Measurements from ENCODE around the gene LYRM4.

LYRM4 gene

DNA sequence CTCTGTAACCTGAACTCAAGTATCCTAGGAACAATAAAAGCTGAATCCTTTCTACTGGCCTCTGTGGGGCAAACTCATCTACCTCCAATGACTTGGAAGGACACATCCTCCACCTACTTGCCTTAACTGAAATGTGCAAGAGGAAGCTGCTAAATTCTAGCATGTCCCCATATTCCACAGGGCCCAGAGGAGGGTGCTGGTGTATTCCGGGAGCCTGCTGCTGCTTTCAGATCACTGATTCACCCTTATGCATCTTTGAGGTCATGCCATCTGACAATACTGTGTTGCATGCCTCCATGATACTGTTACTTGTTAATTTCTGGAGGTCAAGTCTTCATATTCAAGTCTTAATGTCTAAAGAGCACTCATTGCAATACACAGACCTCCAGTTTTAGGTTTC lies 40.3 kb downstream of the LYRM4 start:
- no peaks in the 10 kb centered on the region for H3K36me3 ChIP-seq (ENCODE audit: control insufficient read depth, insufficient read depth, low read length)
- H3K27ac ChIP-seq (ENCODE audit: low read depth, low read length, severe bottlenecking) = no peak overlapping the region
- H3K4me1 ChIP-seq (ENCODE audit: control insufficient read depth, insufficient read depth, low read length, poor library complexity, severe bottlenecking) = no peaks in the 10 kb centered on the region
- no peaks in the 10 kb centered on the region for H3K9me3 ChIP-seq (ENCODE audit: control insufficient read depth, low read length)
- no peak overlapping the region for H3K4me3 ChIP-seq (ENCODE audit: extremely low read depth, insufficient read depth, low read length, poor library complexity, severe bottlenecking)
- 100% methylated on average over 1 of the region's 1 CpG for WGBS, 2 experiments (ENCODE audit: insufficient coverage in 2 of 2)

GRCh38 chr6:5219011-5219691 lies 41.6 kb downstream of the LYRM4 start:
- no peak overlapping the region for H3K27ac ChIP-seq (ENCODE audit: low read depth, low read length, severe bottlenecking)
- no peaks in the 10 kb centered on the region for H3K4me1 ChIP-seq (ENCODE audit: control insufficient read depth, insufficient read depth, low read length, poor library complexity, severe bottlenecking)
- WGBS, 2 experiments (ENCODE audit: insufficient coverage in 2 of 2) = 90 to 100% methylated on average over 2 to 3 of the region's 5 CpGs
- H3K4me3 ChIP-seq (ENCODE audit: extremely low read depth, insufficient read depth, low read length, poor library complexity, severe bottlenecking) = no peak overlapping the region
- peaks cover 5% of the 10 kb centered on the region for H3K36me3 ChIP-seq (ENCODE audit: control insufficient read depth, insufficient read depth, low read length)
- H3K9me3 ChIP-seq (ENCODE audit: control insufficient read depth, low read length) = no peaks in the 10 kb centered on the region

- Histone ChIP-seq H3K27ac (ENCODE audit: low read depth, low read length, severe bottlenecking) (no peak overlapping the region), H3K36me3 (ENCODE audit: control insufficient read depth, insufficient read depth, low read length) (peaks cover 20% of the 10 kb centered on the region)
- whole genome bisulfite sequencing, 2 experiments (ENCODE audit: insufficient coverage in 2 of 2) = 100% methylated on average over 1 to 2 of the region's 2 CpGs
Measured at GRCh38 chr6:5217356-5217755, 43.4 kb downstream of the LYRM4 start.

DNA sequence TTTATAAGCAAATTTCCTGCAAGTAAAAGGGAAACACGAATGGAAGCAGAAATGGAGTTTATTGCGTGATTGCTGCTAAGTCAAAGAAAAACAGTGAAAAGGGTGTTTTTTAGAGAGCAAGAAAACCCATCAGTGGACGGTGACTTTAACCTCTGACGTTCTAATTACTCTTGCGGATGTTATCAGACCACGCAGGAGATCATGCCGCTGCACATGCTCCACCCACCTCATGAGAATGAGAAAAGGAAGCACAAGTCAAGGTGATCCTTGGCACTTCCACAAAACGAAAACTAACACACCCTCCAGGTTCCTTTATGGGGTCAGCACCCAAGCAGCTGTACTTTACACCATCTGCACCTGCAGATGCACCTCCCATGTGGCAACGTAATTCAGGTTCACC lies 45.0 kb downstream of the LYRM4 start:
- Histone ChIP-seq H3K4me3 (ENCODE audit: extremely low read depth, insufficient read depth, low read length, poor library complexity, severe bottlenecking) (no peak overlapping the region), H3K4me1 (ENCODE audit: control insufficient read depth, insufficient read depth, low read length, poor library complexity, severe bottlenecking) (no peaks in the 10 kb centered on the region), H3K36me3 (ENCODE audit: control insufficient read depth, insufficient read depth, low read length) (peaks cover 21% of the 10 kb centered on the region), H3K27ac (ENCODE audit: low read depth, low read length, severe bottlenecking) (no peak overlapping the region), H3K9me3 (ENCODE audit: control insufficient read depth, low read length) (no peaks in the 10 kb centered on the region)
- 83 to 89% methylated on average over 7 to 8 of the region's 9 CpGs for WGBS, 2 experiments (ENCODE audit: insufficient coverage in 2 of 2)

More at GRCh38 chr6:5217356-5217755, 43.4 kb downstream of the LYRM4 start:
- Histone ChIP-seq H3K9me3 (ENCODE audit: control insufficient read depth, low read length) (no peaks in the 10 kb centered on the region), H3K4me1 (ENCODE audit: control insufficient read depth, insufficient read depth, low read length, poor library complexity, severe bottlenecking) (no peaks in the 10 kb centered on the region), H3K4me3 (ENCODE audit: extremely low read depth, insufficient read depth, low read length, poor library complexity, severe bottlenecking) (no peak overlapping the region)

- Histone ChIP-seq H3K36me3 (ENCODE audit: control insufficient read depth, insufficient read depth, low read length) (peaks cover 21% of the 10 kb centered on the region), H3K4me1 (ENCODE audit: control insufficient read depth, insufficient read depth, low read length, poor library complexity, severe bottlenecking) (no peaks in the 10 kb centered on the region), H3K9me3 (ENCODE audit: control insufficient read depth, low read length) (no peaks in the 10 kb centered on the region), H3K27ac (ENCODE audit: low read depth, low read length, severe bottlenecking) (no peak overlapping the region), H3K4me3 (ENCODE audit: extremely low read depth, insufficient read depth, low read length, poor library complexity, severe bottlenecking) (no peak overlapping the region)
- 100% methylated on average over 1 of the region's 2 CpGs; no CpG with 5 or more reads in 1 of the 2 experiments for WGBS, 2 experiments (ENCODE audit: insufficient coverage in 2 of 2)
Measured at GRCh38 chr6:5215159-5215558, 45.6 kb downstream of the LYRM4 start.

DNA sequence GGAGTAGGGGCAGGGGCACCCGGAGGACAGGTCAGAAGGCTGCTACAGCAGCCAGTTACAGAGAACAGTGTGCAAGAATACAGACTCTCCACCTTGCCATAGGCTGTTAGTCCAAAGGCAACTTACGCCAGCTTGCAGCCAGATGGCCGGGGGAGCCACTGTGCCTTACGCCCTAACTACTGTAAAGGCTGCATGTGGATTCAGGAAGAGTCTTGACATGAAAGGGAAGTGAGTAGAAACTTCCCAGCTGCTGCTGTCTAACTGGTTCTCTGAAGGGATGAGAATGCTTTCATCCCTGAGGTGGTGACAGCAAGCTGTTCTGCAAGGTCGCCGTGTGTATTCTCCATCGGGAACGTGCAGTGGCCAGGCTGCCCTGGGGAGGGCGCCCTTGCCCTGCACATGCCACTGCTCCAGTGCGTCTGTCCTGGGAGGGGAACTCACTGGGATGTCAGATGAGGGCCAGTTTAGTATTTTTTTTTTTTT lies 46.1 kb downstream of the LYRM4 start:
- no peak overlapping the region for H3K4me3 ChIP-seq (ENCODE audit: extremely low read depth, insufficient read depth, low read length, poor library complexity, severe bottlenecking)
- peaks cover 21% of the 10 kb centered on the region for H3K36me3 ChIP-seq (ENCODE audit: control insufficient read depth, insufficient read depth, low read length)
- H3K4me1 ChIP-seq (ENCODE audit: control insufficient read depth, insufficient read depth, low read length, poor library complexity, severe bottlenecking) = no peaks in the 10 kb centered on the region
- 54 to 67% methylated on average over 8 to 9 of the region's 10 CpGs for WGBS, 2 experiments (ENCODE audit: insufficient coverage in 2 of 2)
- no peaks in the 10 kb centered on the region for H3K9me3 ChIP-seq (ENCODE audit: control insufficient read depth, low read length)
- H3K27ac ChIP-seq (ENCODE audit: low read depth, low read length, severe bottlenecking) = no peak overlapping the region

GRCh38 chr6:5213836-5214235 lies 46.9 kb downstream of the LYRM4 start:
- no peaks in the 10 kb centered on the region for H3K4me1 ChIP-seq (ENCODE audit: control insufficient read depth, insufficient read depth, low read length, poor library complexity, severe bottlenecking)
- 86 to 93% methylated on average over 2 to 6 of the region's 8 CpGs for WGBS, 2 experiments (ENCODE audit: insufficient coverage in 2 of 2)
- no peaks in the 10 kb centered on the region for H3K9me3 ChIP-seq (ENCODE audit: control insufficient read depth, low read length)
- H3K36me3 ChIP-seq (ENCODE audit: control insufficient read depth, insufficient read depth, low read length) = peaks cover 21% of the 10 kb centered on the region
- no peak overlapping the region for H3K4me3 ChIP-seq (ENCODE audit: extremely low read depth, insufficient read depth, low read length, poor library complexity, severe bottlenecking)
- H3K27ac ChIP-seq (ENCODE audit: low read depth, low read length, severe bottlenecking) = no peak overlapping the region

DNA sequence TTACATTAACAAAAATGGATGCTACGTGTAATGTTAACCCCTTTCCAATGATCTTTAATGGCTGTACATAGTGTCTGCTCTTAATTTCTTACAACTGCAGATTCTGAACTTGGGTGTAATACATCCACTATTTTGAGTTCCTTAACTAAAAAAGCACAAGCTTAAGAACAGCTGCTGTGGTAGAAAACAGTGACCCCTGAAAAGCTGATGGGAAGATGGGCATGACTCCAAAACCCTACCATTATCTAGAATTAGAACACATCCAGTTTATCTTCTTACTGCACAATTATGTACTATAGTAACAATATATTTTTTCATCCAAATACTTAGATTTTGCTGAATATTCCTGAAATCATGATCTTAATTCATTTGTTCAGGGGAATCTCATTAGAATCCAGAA lies 49.3 kb downstream of the LYRM4 start:
- H3K36me3 ChIP-seq (ENCODE audit: control insufficient read depth, insufficient read depth, low read length) = peaks cover 21% of the 10 kb centered on the region
- no peaks in the 10 kb centered on the region for H3K9me3 ChIP-seq (ENCODE audit: control insufficient read depth, low read length)
- no peak overlapping the region for H3K27ac ChIP-seq (ENCODE audit: low read depth, low read length, severe bottlenecking)
- no peak overlapping the region for H3K4me3 ChIP-seq (ENCODE audit: extremely low read depth, insufficient read depth, low read length, poor library complexity, severe bottlenecking)
- 100% methylated on average over 1 of the region's 1 CpG; no CpG with 5 or more reads in 1 of the 2 experiments for WGBS, 2 experiments (ENCODE audit: insufficient coverage in 2 of 2)
- H3K4me1 ChIP-seq (ENCODE audit: control insufficient read depth, insufficient read depth, low read length, poor library complexity, severe bottlenecking) = no peaks in the 10 kb centered on the region

- 100% methylated on average over 2 of the region's 5 CpGs; no CpG with 5 or more reads in 1 of the 2 experiments for WGBS, 2 experiments (ENCODE audit: insufficient coverage in 2 of 2)
Measured at GRCh38 chr6:5208471-5208971, 52.2 kb downstream of the LYRM4 start.

GRCh38 chr6:5208057-5208456 lies 52.7 kb downstream of the LYRM4 start:
- peaks cover 8% of the 10 kb centered on the region for H3K36me3 ChIP-seq (ENCODE audit: control insufficient read depth, insufficient read depth, low read length)
- H3K9me3 ChIP-seq (ENCODE audit: control insufficient read depth, low read length) = no peaks in the 10 kb centered on the region
- peaks cover 14% of the 10 kb centered on the region for H3K4me1 ChIP-seq (ENCODE audit: control insufficient read depth, insufficient read depth, low read length, poor library complexity, severe bottlenecking)
- 100% methylated on average over 1 of the region's 2 CpGs; no CpG with 5 or more reads in 1 of the 2 experiments for WGBS, 2 experiments (ENCODE audit: insufficient coverage in 2 of 2)
- H3K4me3 ChIP-seq (ENCODE audit: extremely low read depth, insufficient read depth, low read length, poor library complexity, severe bottlenecking) = no peak overlapping the region
- no peak overlapping the region for H3K27ac ChIP-seq (ENCODE audit: low read depth, low read length, severe bottlenecking)

More at GRCh38 chr6:5208471-5208971, 52.2 kb downstream of the LYRM4 start:
- peaks cover 14% of the 10 kb centered on the region for H3K4me1 ChIP-seq (ENCODE audit: control insufficient read depth, insufficient read depth, low read length, poor library complexity, severe bottlenecking)
- H3K36me3 ChIP-seq (ENCODE audit: control insufficient read depth, insufficient read depth, low read length) = peaks cover 10% of the 10 kb centered on the region
- no peaks in the 10 kb centered on the region for H3K9me3 ChIP-seq (ENCODE audit: control insufficient read depth, low read length)
- no peak overlapping the region for H3K27ac ChIP-seq (ENCODE audit: low read depth, low read length, severe bottlenecking)
- H3K4me3 ChIP-seq (ENCODE audit: extremely low read depth, insufficient read depth, low read length, poor library complexity, severe bottlenecking) = no peak overlapping the region

DNA sequence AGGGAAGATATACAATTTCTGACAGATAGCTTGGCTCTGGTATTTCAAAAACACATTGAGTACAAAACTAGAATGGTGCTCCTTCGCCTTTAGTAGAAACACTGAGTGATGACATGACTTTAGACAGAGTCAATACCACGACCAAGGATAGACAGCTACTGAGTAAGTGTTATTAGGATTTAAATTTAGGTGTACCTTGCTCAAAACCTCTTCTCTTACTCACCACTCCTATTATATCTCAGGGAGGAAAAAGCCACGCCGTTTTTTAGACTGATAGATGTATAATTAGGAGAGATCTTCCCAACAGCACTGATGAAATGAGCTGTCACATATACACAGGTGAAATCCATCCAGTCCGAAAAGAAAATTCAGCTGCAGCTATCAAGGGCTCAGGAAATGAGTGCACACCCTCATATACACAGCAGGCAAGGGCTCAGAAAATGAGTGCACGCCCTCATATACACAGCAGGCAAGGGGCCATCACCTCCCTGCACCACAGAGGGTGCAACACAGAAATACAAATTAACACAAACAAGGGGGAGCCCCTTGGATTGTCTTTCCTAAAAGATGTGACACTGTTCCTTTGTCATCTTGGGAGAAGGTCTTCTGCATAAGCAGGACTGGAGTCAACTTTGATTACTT lies 53.7 kb downstream of the LYRM4 start:
- Histone ChIP-seq H3K4me3 (ENCODE audit: extremely low read depth, insufficient read depth, low read length, poor library complexity, severe bottlenecking) (no peak overlapping the region), H3K36me3 (ENCODE audit: control insufficient read depth, insufficient read depth, low read length) (no peaks in the 10 kb centered on the region), H3K9me3 (ENCODE audit: control insufficient read depth, low read length) (no peaks in the 10 kb centered on the region), H3K27ac (ENCODE audit: low read depth, low read length, severe bottlenecking) (no peak overlapping the region), H3K4me1 (ENCODE audit: control insufficient read depth, insufficient read depth, low read length, poor library complexity, severe bottlenecking) (peaks cover 14% of the 10 kb centered on the region)
- WGBS, 2 experiments (ENCODE audit: insufficient coverage in 2 of 2) = 100% methylated on average over 1 of the region's 6 CpGs

Measured in mesodermal cell (in vitro differentiated cells).